Stimulated activated CD8-positive, alpha-beta memory T cell treated with anti-CD3 and anti-CD28 coated beads, Interleukin-7, amount 100 ng/mL, for 1 hour (primary cell): ENCODE data around the gene TIE1.

Experiments used
- DNase-seq, 2 donors: peaks; one replicate each; pipeline ENCODE4 v3.0.0-alpha.2; 2020; ENCODE audit warnings: low read depth in 2 of 2

The TIE1 gene

DNA sequence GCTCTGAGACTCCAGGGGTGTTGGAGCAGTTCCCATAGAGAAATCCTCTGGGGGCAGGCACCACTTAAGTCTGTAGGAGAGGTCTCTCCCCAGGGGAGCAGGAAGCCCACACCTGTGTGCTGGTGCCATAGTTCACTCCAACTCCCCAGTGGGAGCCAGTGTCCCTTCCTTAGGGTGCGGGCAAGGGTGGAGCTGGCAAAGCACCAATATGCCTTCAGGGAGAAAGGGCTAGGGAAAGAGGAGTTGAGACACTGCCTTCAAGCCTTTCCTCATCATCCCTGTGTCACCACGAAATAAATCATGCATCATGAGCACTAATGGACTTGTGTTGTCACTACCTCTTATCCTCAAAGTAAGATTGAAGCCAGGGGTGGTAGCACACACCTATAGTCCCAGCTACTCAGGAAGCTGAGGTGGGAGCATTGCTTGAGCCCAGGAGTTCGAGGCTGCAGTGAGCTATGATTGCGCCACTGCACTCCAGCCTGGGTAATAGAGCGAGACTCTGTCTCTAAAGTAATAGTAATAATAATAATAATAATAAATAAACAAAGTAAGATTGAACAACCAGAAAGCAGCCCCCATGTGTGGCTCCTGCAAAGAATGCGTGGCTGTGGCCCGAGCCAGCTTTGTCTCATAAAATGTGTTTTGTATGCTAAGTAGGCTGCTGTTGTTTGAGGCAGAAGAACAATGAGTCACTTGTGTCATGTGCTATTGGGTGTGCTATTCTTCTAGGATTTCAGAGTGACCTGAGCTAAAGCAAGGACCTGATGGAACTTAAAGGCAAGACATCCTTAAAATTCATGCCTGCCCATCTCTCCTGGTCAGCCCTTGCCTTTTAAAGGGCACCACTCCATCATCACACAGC, 6.7 kb upstream of the TIE1 start:
- DNase-seq: no peak

DNA sequence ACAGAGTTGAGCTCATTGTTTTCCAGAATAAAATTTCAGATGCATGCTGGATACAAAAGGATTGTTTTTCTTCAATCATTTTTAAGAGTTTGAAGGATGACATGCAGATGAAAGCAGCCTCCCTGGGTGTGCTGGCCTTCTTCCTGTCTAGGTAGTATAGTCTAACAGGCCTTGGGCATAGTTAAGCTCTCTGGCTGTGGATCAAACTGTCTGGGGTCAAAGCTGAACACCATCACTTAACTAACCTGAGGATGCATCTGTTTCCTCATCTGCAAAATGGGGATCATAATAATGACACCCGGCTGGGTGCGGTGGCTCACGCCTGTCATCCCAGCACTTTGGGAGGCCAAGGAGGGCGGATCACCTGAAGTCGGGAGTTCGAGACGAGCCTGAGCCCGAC, 6.0 kb upstream of the TIE1 start:
- no peak for DNase-seq

DNA sequence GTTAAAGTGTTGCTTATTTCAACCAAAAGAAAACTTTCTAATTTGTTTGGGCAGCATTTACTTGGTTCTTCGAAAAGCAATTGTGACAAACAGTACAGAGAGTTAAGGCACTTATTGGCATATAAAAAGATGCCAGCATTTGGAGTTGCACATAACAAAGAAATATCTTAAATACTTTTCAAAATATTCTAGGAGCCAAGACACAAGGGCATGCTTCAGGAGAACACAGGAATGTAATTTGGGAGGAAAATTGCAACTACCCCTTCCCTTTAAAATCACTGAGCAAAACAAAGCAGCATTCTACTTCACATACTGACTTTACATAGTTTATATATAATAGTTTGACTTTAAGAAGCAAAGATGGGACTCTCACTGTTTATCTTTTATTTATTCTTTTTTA, 4.6 kb upstream of the TIE1 start:
- DNase-seq: no peak

DNA sequence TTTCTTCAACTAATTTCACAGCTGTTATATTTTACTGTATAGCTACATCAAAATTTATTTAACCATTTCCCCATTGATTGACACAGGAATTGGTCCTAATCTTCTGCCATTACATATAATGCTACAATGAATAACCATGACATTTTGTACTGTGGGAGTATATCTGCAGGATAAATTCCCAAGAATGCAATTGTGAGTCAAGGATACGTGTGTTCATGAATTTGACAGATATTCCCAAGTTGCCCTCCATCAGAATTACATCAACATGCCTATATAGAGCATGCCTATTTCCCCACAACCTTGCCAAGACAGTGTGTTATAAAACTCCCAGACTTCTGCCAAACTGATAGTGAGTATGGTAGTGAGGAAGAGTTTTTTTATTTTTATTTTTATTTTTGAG, 2.7 kb upstream of the TIE1 start:
- DNase-seq: no peak

DNA sequence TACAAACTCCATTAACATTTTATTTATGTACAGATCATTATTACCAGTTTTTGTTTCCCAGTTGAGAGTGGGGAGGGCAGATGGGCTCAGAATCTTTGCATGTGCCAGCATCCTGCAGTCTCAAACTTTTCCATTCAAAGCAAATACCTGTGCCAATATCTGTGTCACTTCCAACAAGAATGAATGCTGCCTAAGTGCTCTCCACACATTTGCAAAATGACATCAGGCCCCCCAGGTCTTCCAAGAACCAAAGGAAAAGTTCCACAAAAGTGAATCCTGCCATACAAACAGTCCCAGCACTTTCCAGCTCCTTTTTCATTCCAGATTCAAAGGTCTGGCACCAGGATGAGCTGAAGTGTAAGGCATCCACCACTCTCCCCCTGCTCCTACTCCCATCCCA, 1.7 kb upstream of the TIE1 start:
- no peak for DNase-seq

DNA sequence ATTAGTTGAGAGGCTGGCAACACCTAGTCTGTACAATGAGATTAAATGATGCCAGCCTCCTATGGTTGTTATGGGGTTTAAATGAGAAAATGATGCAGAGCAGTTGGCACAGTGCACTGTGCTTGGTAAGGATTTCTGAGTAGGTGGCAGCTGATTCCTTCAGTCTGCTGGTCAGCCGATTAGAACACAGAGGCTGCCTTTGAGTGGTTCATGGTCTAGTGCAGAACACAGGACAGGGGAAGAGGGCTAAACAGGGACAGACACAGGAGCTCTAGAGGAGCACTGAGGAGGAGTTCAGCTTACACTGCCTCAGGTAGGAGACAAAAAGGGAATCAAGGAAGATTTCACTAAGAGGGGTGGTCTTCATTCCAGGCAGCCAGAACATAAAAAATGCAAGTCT, 1.4 kb downstream of the TIE1 start:
- DNase-seq: no peak

DNA sequence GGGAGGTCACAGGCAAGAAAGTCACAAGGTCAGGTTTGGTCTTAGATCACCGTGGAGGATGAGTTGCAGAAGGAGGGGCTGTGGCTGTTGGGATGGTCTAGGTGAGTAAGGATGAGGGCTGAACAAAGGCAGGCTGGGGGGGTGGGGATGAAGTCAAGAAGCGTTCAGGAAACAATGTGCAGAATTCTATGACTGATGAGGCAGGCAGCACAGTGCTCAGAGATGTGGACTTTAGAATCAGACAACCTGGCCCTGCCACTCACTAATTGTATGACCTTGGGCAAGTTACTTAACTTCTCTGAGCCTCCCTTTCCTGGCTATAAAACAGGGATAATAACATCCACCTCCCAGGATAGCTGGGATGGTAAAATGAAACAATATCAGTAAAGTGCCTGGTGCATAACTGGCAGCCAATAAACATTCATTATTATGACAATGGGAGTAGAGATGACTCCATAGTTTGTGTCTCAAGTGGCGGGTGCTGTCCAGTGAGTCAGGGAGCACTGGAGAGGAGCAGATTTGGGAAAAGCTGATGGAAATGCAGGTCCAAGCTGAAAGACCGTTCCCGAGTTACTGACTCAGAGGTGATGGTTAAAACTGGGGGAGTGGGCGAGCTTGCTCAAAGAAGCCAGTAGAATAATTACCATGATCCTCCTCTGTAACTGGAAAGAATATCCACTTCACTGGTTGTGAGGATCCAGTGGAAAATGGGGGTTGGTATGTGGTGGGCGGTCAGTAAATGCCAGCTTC, 2.1 kb downstream of the TIE1 start:
- no peak for DNase-seq

DNA sequence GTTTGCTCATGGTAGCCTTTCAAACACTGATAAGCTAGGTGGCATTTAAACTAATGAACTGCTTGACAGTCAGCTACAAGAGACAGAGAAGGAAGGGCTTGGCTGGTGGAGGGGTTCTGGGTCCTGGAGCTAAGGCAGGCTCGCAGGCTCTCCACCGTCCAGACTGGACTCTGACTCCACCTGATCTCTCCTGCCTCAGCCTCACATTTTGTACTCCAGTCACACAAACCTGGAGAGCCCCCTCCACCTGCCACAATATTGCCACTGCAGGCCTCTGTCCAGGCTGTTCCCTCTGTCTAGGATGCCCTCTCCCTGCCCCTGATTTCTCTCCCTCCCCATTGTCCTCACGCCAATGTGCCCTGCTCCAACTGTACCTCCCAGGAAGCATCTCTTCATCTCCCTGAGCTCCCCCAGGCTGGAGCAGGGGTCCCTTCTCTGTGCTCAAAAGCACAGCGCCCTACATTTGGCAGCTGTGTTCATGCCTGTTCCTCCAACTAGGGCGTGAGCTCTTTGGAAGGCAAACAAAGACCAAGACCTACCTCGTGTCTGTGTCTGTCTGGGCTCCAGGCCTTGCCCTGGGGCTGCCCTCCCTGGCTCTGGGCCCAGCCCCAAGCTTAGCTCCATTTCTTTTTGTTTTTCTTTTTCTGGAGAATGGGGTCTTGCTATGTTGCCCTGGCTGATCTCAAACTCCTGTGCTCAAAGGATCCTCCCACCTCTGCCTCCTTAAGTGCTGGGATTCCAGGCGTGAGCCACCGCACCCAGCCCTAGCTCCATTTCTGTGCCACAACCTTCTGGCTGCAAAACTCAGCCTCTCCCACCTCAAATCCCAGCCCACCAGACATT, 2.9 kb downstream of the TIE1 start:
- DNase-seq: no peak

DNA sequence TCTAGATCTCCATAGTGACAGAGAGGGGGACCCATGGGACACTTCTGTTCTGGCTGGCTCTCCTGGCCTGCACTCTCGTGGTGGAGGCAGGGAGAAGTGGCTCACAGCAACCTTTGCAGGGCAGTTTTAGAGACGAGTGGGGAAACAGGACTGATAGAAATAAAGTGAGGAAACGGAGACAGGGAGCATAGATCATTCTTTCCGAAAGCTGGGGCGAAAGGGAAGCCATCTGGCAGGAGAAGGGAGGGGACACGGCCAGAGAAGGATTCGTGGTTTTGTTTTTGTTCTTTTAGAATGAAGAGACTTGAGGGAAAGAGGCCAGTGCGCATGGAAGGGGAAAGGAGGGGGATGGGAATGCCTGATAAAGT, 3.5 kb downstream of the TIE1 start:
- no peak for DNase-seq

DNA sequence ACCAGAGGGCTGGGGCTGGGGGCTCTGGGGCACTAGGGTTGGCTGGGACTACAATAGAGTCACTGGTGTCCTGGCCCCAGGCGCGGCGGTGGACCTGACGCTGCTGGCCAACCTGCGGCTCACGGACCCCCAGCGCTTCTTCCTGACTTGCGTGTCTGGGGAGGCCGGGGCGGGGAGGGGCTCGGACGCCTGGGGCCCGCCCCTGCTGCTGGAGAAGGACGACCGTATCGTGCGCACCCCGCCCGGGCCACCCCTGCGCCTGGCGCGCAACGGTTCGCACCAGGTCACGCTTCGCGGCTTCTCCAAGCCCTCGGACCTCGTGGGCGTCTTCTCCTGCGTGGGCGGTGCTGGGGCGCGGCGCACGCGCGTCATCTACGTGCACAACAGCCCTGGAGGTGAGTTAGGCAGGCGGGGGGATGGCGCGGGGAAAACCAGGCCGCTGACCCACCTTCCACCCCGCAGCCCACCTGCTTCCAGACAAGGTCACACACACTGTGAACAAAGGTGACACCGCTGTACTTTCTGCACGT, 4.1 kb downstream of the TIE1 start:
- no peak for DNase-seq

DNA sequence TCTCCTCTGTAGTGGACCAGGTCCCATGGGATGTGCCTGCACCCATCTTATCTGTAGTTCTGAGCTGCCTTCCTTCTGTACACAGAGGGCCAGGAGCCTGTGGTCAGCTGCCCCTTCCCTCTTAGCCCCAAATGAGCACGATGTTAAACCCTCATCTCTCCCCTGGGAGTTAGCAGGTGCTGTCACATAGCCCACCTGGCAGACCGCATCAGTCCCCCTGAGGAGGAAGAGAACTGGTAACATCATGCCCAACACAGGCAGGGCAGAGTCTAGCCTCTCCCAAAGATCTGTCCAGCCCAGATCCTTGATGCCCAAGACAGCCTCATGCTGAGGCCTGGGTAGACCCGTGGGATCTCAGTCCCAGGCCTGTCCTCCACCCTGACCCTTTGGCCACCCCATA, 4.7 kb downstream of the TIE1 start:
- no peak for DNase-seq

DNA sequence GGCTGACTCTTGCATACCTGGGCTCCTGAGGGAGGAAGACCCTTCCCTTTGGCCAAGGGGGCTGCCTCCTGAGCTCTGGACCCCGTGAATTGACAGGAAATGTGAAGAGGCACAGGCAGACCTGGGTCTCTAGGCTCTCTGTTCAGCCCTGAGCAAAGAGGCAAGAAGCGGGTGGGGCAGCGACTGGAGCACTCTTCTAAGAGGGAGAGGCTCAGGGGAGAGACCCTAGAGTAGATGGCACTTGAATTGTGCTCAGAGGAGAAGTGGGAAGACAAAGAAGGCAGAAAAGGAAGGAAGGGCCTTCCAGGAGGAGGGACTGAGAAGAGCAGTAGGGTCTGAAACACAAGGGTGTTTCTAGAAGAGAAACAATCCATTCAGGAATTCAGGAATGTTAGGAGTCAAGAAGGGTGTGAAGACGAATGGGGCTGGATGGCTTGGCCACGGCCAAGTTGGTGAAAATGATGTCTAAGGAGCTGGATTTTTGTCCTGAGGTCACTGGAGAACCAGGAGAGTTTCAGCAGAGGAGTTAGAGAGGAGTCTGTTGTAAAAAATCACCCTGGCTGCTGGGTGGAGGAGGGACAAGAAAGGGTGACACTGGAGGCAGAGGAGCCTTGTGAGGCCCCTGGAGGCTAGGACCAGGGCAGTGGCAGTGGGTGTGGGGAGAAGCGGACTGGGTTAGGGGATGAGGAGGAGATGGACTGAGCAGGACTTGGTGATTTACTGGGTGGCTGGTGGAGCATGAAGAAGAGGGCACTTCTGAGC, 5.3 kb downstream of the TIE1 start:
- DNase-seq: no peak

DNA sequence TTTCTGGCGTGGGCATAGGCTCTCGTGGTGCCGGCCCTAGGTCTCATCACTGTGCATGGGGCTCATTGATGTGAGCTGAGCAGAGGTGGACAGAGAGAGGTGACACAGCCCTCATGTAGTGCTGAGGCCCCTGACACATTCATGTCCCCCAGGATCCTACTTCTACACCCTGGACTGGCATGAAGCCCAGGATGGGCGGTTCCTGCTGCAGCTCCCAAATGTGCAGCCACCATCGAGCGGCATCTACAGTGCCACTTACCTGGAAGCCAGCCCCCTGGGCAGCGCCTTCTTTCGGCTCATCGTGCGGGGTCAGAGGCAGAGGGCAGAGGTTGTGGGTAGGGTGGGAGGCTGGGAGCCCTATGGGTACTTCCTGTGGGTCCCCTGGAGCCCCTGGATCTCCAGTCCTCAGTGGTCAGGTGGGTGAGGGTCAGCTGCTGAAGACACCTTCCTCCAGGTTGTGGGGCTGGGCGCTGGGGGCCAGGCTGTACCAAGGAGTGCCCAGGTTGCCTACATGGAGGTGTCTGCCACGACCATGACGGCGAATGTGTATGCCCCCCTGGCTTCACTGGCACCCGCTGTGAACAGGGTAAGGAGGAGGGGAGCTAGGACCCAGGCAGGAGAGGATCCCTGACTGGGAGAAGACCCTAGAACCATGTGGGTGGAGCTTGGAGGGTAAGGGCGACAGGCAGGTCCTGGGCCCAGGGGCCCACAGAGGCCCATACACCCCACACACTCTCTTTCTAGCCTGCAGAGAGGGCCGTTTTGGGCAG, 6.1 kb downstream of the TIE1 start:
- no peak for DNase-seq

DNA sequence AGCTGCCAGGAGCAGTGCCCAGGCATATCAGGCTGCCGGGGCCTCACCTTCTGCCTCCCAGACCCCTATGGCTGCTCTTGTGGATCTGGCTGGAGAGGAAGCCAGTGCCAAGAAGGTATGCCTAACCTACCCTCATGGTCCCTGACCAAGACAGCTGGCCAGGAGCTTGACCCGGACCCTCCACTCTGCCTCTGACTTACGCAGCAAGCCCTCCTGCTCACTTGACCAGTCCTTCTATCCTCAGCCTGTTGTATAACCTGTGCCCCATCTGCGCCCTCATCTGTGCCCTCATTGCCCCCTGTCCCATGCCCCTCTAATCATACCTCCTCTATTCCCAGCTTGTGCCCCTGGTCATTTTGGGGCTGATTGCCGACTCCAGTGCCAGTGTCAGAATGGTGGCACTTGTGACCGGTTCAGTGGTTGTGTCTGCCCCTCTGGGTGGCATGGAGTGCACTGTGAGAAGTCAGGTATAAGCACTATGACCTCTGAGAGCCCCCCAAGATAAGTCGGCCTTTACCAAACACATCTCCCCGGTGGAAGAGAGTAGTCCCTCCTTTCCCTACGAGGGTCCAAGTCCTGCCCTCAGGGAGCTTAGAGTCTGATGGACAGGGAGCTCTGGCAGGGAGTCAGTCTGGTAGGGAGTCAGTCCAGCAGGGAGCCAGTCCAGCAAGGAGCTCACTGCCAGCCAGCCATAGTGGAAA, 6.8 kb downstream of the TIE1 start:
- DNase-seq: no peak

DNA sequence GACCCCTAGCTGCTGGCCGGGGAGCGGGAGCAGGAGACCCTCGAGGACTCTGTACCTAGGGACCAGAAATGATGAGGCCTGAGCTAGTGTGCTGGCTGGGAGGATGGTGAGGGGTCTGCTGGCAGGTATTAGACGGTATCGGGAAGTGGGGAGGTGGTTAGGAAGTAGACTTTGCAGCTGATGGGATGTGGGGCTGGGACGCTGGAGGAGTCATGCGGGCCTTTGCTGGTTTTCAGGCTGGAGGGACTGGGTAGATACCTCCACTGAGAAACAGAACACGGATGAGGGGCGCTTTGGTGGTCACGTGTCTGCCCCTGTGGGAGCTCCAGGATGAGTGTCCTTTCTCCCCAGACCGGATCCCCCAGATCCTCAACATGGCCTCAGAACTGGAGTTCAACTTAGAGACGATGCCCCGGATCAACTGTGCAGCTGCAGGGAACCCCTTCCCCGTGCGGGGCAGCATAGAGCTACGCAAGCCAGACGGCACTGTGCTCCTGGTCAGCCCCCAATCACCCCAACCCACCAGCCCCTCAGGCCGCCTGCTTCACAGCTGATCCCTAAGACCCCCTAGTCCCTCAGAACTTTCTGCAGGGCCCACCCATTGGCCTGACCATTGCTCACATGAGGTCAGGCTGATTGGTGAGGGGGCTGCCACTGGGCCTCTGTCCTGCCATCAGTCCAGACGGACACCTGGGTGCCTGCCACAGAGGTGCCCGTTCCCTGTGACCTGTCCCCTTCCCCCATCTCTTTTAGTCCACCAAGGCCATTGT, 8.0 kb downstream of the TIE1 start:
- no peak for DNase-seq

DNA sequence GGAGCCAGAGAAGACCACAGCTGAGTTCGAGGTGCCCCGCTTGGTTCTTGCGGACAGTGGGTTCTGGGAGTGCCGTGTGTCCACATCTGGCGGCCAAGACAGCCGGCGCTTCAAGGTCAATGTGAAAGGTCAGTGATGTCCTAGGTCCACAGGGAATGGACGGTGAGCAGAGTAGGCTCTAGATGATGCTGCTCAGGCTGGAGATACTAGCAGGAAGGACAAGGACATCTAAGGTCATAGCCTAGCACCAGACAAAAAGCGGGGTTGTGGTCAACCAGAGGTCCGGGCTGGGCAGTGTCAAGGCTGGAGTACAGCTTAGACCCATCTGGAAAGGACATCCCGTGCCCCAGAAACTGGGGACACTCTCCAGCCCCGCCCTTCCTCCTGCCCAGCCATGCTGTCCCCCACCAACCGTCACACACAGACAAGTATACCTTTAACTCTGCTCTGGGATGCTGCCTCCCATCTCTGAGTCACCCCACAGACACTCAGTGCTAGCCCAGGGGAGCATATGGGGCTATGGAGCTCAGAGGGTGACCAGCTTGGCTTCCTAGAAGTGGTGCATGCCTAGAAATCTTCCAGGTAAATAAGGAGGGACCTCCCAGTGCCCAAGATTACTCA, 8.7 kb downstream of the TIE1 start:
- DNase-seq: no peak

DNA sequence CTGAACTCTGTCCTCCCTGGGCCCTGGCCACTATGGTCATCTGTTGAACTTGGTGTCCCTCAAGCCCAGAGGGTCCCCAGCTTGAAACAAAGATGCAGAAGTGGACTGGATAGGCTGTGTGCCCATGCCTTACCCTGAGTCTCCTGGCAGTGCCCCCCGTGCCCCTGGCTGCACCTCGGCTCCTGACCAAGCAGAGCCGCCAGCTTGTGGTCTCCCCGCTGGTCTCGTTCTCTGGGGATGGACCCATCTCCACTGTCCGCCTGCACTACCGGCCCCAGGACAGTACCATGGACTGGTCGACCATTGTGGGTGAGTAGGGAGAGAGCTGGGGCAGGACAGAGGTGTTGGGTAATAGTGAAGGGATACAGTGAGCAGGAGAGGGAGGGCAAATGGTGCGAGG, 10.7 kb downstream of the TIE1 start:
- no peak for DNase-seq

DNA sequence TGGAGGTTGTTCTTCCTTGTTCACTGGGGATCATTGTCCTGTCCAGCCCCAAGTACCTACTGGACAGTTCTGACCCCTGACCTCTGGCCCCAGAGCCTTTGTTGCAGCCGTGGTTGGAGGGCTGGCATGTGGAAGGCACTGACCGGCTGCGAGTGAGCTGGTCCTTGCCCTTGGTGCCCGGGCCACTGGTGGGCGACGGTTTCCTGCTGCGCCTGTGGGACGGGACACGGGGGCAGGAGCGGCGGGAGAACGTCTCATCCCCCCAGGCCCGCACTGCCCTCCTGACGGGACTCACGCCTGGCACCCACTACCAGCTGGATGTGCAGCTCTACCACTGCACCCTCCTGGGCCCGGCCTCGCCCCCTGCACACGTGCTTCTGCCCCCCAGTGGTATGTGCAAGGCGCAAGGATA, 11.4 kb downstream of the TIE1 start:
- no peak for DNase-seq
